ENCODE measurements around the gene DCP1B.

DCP1B gene

GRCh38 chr12:1939331-1939730, 64.9 kb downstream of the DCP1B start:
- no peaks in the 10 kb centered on the region for H3K4me1 ChIP-seq (ENCODE audit: low read depth, poor library complexity, severe bottlenecking)
- no peaks in the 10 kb centered on the region for H4K20me1 ChIP-seq (ENCODE audit: insufficient read depth)
- no peak overlapping the region for H3K4me2 ChIP-seq
- H3K36me3 ChIP-seq (ENCODE audit: insufficient read depth) = no peaks in the 10 kb centered on the region
- H3K9ac ChIP-seq = no peak overlapping the region
- no peak overlapping the region for H3K4me3 ChIP-seq (IDR thresholded peaks at IDR 0.05; ENCODE audit: insufficient read depth, low read depth, low read length)
- no peak for TF ChIP-seq CTCF (conservative IDR thresholded peaks at IDR 0.05; ENCODE audit: low read depth, low read length)
- no peak overlapping the region for H2AFZ ChIP-seq (ENCODE audit: low read depth)
- no peak overlapping the region for H3K27ac ChIP-seq
- H3K27me3 ChIP-seq (ENCODE audit: insufficient read depth, low read depth) = no peaks in the 10 kb centered on the region
- H3K79me2 ChIP-seq (ENCODE audit: insufficient read depth, low read depth) = no peaks in the 10 kb centered on the region

GRCh38 chr12:1937481-1938224, 66.6 kb downstream of the DCP1B start:
- Histone ChIP-seq H3K27me3 (ENCODE audit: insufficient read depth, low read depth) (no peaks in the 10 kb centered on the region), H3K4me2 (no peak overlapping the region), H3K4me1 (ENCODE audit: low read depth, poor library complexity, severe bottlenecking) (no peaks in the 10 kb centered on the region), H3K27ac (no peak overlapping the region), H3K9ac (no peak overlapping the region), H4K20me1 (ENCODE audit: insufficient read depth) (no peaks in the 10 kb centered on the region), H3K79me2 (ENCODE audit: insufficient read depth, low read depth) (no peaks in the 10 kb centered on the region), H3K4me3 (IDR thresholded peaks at IDR 0.05; ENCODE audit: insufficient read depth, low read depth, low read length) (no peak overlapping the region), H3K36me3 (ENCODE audit: insufficient read depth) (no peaks in the 10 kb centered on the region), H2AFZ (ENCODE audit: low read depth) (no peak overlapping the region)
- no peak for TF ChIP-seq CTCF (conservative IDR thresholded peaks at IDR 0.05; ENCODE audit: low read depth, low read length)

GRCh38 chr12:1936406-1937320, 67.6 kb downstream of the DCP1B start:
- Histone ChIP-seq H3K4me1 (ENCODE audit: low read depth, poor library complexity, severe bottlenecking) (no peaks in the 10 kb centered on the region), H3K9ac (no peak overlapping the region), H3K4me2 (no peak overlapping the region), H2AFZ (ENCODE audit: low read depth) (no peak overlapping the region), H3K36me3 (ENCODE audit: insufficient read depth) (no peaks in the 10 kb centered on the region), H3K27me3 (ENCODE audit: insufficient read depth, low read depth) (no peaks in the 10 kb centered on the region), H3K27ac (no peak overlapping the region), H3K4me3 (IDR thresholded peaks at IDR 0.05; ENCODE audit: insufficient read depth, low read depth, low read length) (no peak overlapping the region), H4K20me1 (ENCODE audit: insufficient read depth) (no peaks in the 10 kb centered on the region), H3K79me2 (ENCODE audit: insufficient read depth, low read depth) (no peaks in the 10 kb centered on the region)
- no peak for TF ChIP-seq CTCF (conservative IDR thresholded peaks at IDR 0.05; ENCODE audit: low read depth, low read length)

GRCh38 chr12:1935700-1936378, 68.4 kb downstream of the DCP1B start:
- H3K9ac ChIP-seq = no peak overlapping the region
- no peak overlapping the region for H3K27ac ChIP-seq

More at GRCh38 chr12:1935700-1936378, 68.4 kb downstream of the DCP1B start:
- H3K4me3 ChIP-seq (IDR thresholded peaks at IDR 0.05; ENCODE audit: insufficient read depth, low read depth, low read length) = no peak overlapping the region
- no peaks in the 10 kb centered on the region for H3K79me2 ChIP-seq (ENCODE audit: insufficient read depth, low read depth)
- H3K4me2 ChIP-seq = no peak overlapping the region
- H3K36me3 ChIP-seq (ENCODE audit: insufficient read depth) = no peaks in the 10 kb centered on the region
- no peak overlapping the region for H2AFZ ChIP-seq (ENCODE audit: low read depth)
- no peaks in the 10 kb centered on the region for H3K4me1 ChIP-seq (ENCODE audit: low read depth, poor library complexity, severe bottlenecking)
- no peaks in the 10 kb centered on the region for H3K27me3 ChIP-seq (ENCODE audit: insufficient read depth, low read depth)
- no peaks in the 10 kb centered on the region for H4K20me1 ChIP-seq (ENCODE audit: insufficient read depth)
- TF ChIP-seq CTCF (conservative IDR thresholded peaks at IDR 0.05; ENCODE audit: low read depth, low read length) = no peak
